Mammary epithelial cell (primary cell): Measurements from ENCODE around the gene SARDH.

ENCODE experiments used
- CTCF ChIP-seq, 2 donors: IDR thresholded peaks in 1 of 2; conservative IDR thresholded peaks in 1 of 2; 2 replicates each; pipeline ENCODE4 v1.5.1; 2011 to 2012; ENCODE audit warnings: inconsistent platforms in 2 of 2, low read length in 2 of 2, mild to moderate bottlenecking in 2 of 2, control low read depth in 1 of 2, low read depth in 1 of 2; ENCODE audit not compliant: insufficient read depth in 1 of 2; ENCODE audit errors: extremely low read depth in 1 of 2
- EZH2 ChIP-seq: IDR thresholded peaks from 2 replicates; pipeline ENCODE4 v1.6.1; 2012; ENCODE audit warnings: low read length, inconsistent platforms, borderline replicate concordance

GRCh38 chr9:133750982-133751649 lies 13.0 kb upstream of the SARDH start:
- TF ChIP-seq CTCF (conservative IDR thresholded peaks at IDR 0.05 in 1 of 2, IDR thresholded peaks at IDR 0.05 in 1 of 2; ENCODE audit: extremely low read depth in 1 of 2, insufficient read depth in 1 of 2, low read depth in 1 of 2, low read length in 2 of 2) (no peak), EZH2 (no peak)
